COLO829 (cell line): ENCODE measurements around the gene SUSD5.

Experiments used
- DNase-seq: peaks from one replicate; pipeline ENCODE4 v3.0.0; 2012; ENCODE audit warnings: low spot score

Gene SUSD5

DNA sequence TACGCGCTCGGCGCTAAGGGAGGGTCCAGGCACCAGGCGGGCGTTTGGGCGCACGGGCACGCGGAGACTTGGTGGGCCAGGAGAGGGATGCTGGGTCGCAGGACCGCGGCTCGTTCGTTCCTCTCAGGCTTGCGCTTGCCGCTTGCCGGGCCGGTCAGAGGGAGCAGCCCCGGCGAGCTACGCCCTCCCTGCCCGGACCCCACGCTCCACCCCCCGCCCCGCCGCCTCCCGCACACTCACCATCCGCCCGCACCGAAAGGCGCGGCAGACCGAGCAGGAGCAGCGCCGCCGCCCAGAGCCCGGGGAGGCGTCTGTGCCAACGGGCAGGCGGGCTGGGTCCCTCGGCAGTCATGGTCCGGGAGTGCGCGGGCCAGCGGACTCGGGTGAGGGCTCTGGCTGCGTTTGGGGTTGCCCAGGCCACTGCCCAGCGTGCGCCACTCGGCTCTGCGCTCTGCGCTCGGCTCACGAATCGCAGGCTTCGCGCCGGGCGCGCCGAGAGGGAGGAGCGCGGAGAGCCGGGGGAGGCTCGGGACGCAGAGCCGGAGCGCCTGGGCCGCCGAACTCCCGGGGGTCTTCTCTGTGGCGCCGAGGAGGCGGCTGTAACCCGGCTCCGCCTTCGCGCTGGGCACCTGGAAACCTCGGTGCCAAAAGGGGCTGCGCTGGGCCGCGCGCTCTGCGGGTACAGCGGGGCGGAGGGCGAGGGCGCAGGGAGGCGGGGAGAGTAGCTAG, at the start of gene SUSD5:
Gene SUSD5 (minus strand): TSS at position 365 of the 729 bp plus-strand sequence. CDS start 13 bp downstream, at position 352.
- DNase-seq = no peak

DNA sequence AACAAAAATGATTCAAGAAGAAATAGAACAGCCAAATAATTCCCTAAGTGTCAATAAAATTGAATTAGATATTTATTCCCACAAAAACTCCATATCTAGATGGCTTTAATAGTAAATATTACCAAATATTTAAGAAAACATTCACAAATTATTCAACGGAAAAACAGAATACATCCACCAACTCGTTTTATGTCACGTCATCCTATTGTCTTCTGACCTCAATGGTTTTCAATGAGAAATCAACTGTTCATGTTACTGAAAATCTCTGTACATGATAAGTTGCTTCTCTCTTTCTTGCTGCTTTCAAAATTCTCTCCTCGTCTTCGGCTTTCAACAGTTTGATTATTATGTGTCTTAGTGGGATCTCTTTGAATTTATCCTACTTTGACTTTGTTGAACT, 41.5 kb upstream of the SUSD5 start:
- no peak for DNase-seq

DNA sequence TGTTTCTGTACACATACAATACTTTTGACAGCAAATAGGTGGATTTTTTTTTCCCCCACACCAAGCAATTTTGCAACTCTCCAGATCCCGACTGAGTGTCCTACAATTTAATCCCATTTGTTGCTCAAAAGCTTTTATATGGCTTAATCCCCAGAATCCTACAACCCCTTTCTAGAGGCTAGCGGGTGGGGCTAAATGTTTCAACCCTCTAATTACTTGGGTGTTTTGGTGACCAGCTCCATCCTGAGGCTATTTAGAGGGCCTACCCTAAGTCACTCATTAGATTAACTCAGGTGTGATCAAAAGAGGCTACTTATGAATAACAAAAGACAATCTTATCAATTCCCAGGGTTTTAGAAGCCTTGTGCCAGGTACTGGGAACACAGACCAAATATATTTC, 37.6 kb upstream of the SUSD5 start:
- no peak for DNase-seq

DNA sequence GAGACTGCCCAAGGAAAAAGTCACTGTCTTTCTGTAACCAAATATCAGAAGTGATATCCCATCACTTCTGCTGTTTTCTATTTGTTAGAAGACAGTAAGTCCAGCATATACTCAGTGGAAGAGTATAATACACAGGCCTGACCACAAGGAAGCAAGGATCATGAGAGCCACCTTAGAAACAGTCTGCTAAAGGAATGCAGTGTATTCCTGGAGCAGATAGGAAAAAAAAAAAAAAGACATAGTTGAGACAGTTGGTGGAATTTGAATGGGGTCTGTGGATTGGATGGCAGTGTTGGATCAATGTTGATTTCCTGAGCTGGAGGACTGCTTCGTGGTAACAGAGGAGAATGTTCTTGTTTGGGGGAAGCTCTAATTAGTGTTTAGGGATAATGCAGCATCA, 32.1 kb upstream of the SUSD5 start:
- DNase-seq = no peak

DNA sequence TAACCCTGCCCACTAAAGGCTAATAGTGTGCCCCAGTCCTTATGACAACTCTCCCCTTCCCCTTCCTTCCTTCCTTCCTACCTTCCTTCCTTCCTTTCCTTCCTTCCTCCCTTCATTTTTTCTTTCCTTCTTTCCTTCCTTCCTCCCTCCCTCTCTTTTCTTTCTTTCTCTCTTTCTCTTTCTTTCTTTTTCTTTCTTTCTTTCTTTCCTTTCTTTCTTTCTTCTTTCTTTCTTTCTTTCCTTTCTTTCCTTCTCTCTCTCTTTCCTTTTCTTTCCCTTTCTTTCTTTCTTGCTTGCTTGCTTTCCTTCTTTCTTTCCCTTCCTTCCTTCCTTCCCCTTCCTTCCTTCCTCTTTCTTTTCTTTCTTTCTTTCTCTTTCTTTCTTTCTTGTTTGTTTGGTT, 28.2 kb upstream of the SUSD5 start:
- DNase-seq = no peak

DNA sequence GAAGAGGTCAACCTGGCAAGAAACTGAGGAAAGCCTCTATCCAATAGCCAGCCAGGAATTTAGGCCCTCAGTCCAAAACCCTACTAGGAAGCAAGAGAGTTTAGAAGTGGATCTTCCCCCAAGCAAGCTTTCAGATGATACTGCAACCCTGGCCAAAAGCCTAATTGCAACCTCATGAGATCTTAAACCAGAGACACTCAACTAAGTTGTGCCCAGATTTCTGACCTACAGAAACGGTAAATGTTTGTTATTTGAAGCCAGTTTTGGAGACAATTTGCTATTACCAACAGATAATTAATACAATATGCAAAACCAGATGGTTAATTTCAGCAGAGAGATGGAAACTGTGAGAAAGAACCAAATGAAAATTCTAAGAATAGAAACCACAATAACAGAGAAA, 21.7 kb upstream of the SUSD5 start:
- no peak for DNase-seq

DNA sequence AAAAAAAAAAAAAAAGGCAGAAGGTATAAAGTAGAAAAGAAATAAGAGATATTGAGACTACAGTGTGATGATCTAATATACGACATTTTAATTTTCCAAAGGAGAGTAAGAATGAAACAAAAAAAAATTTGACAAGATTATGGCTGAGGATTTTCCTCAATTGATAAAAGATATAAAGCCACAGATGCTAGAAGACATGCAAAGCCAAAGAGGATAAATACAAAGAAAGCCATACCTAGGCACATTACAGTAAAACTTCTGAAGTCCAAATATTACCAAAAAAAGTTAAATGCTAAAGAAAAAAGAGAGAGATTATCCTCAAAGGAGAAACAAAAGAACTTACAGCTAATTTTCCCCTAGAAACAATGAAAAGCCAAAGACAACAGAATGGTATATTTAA, 20.3 kb upstream of the SUSD5 start:
- no peak for DNase-seq

DNA sequence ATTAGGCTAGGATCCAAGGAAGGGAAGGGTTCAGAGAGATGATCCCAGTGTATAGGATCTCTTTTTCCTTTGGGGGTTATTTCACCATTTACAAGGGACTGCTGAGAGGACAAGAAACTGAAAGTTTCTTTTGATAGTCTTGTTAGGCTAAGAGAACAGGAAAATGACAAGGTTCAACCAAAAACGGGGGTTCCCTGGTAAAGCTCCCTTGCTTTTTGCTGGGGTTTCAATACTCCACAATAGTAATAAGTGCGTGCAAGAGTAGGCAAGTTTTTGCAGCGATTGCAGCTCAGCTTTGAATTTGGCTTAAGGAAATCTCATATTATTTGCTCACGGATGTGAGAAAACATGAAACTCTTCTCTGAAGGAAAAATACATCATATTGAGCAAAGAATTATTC, 18.8 kb upstream of the SUSD5 start:
- DNase-seq = no peak

DNA sequence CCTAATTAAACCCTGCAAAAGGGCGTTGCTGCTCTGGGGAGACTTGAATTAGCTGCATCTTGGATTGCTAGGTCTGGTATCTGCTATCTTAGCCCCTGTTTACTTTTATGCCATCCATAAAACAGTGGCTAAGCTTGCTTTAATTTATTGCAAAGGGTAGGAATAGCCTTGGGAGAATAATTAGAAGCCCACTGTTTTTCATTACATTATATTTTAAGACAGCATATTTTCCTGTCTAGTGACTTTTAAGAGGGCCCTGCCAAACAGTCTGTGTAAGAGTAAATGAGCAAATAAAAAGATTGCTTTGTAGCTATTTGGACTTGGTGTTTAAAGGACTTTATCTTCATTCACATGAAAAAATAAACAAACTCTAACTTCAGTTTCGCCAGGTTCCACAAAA, 17.4 kb upstream of the SUSD5 start:
- DNase-seq = no peak

DNA sequence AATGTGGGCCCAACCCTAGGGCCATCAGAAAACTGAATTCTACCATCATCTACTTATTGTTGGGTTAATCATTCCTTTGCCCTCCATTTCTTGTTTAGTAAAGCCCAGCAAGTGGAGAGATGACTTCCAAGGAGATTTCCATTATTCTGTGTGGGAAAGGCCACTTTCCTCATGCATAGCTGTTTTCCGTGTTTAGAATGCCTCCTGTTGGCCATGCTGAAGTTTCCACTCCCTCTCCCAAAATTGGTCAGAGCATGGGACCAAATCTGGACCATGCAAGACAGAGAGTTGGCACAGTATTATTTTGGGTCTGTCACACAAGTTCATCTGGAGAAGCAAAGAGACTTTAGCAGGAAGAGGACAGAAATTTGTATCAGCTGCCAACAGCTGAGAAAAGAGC, 15.3 kb upstream of the SUSD5 start:
- no peak for DNase-seq

DNA sequence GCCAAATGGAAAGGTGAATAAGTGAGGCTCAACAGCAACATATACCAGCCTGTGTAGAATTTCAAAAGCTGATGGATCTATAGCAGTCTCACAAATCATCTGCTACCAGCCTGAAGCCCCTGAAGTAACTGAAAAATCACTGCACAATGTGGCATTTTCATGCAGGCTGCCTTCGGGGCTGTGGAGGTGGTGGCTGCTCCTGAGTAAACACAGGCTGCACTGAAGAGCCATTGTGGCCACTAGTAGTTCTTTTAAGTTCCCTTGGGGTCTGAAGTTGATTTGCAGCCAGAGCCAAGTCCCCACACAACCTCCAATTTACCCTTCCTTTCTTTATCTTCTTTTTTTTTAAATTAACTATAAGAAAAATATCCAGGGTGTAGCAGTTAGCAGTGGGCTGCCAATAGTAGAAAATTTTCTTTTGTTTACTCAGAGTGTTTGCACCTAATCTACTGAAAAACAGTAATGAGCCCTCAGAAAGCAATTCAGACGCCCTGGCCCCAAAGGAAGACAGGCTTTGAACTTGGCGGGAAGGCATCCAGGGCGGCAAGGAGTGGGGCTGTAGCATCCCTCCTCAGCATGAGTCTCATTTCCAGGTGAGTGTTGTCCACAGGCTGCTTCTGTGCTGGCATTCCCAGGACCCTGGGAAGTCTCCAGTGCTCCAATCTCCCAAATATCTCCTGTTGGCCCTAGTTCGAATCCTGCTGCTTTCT, 13.3 kb upstream of the SUSD5 start:
- DNase-seq = peak; percentile 80

DNA sequence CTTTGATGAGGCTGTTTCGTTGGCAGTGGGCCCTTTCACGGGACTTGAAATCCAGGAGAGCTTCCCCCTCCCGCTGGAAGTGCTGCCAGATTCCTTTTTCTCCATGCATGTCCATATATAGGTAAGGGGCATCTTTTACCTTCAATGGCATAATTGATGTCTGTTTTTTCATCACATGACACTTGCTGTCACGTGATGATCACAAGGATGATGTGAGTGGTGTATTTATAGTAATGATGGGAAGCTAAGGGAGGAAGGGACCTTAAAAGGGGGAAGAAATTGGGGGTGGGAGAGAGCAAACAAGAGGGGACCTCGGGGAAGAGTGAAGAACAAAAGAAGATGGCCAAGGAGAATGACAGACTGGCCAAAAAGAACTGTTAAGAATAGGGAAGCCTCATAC, 11.3 kb upstream of the SUSD5 start:
- no peak for DNase-seq

DNA sequence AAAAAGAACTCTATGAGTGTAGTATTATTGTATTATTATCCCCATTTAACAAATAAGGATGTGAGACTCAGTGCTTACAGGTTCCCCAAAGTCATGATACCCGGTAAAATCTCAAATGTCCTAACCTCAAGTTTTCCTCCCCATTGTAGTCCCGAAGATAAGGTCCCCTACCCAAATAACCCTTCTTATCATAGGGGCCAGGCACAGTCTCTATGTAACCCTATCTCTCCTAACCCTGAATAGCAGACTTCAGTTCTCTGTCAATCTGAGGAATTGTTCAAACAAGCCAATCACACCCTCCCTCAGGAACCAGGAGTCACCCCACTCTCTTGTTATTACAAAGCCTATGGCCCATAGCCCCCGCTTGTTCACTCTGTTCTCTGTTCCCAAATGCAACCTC, 10.5 kb upstream of the SUSD5 start:
- no peak for DNase-seq

DNA sequence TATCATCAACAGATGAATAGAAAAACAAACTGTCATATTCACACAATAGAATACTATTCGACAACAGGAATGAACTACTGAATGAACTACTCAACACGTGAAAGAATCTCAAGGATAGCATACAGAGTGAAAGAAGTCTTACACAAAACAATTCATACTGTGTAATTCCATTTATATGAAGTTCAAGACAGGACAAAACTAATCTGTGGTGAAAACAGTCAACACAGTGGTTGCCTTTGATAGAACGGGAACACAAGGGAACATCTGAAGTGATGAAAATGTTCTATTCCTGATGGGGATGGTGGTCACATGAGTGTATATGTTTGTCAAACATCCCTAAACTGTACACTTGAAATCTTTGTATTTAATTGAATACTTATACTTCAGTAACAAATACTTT, 2.6 kb upstream of the SUSD5 start:
- DNase-seq = peak; percentile 42

DNA sequence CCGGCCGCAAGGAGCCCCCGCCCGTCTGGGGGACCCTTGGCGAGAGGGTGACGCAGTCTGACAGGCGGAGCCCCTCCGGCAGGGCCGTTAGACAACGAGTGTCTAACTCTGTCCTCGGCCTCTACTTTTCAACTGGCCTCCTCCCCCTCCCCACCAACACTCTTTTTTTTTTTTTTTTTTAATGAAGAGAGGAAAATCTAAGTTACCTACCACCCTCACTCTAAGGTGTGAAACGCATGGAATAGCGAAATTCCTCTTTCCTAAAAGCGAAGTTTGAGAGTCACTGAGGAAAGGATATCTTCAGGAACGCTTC, 521 bp upstream of the SUSD5 start:
- no peak for DNase-seq

DNA sequence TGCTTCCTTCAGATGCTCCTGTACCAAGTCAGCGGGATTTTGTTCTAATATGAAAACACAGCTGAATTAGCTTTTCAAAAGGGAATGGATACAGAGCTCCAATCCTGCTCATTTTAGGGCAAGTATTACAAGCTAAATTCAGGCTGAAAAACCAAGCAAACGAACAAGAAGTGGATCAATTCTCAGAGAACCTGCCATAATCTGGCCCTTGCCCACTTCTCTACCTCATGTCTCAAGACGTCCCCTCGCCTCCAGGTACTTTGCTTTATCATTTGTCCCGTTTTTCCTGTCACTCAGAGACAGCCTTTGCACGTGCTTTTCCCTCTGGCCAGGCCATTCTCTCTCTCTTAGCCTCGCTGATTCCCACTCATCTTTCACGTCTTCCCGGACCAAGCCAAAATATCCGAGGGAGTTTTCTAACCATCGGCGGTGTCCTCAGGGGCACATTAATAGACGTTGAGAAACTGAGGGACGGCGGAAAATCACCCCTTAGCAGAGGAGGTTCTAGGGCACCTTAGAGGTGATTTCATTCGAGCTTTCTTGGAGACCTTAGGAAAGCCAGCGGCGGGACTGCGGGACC, 654 bp downstream of the SUSD5 start:
- no peak for DNase-seq

DNA sequence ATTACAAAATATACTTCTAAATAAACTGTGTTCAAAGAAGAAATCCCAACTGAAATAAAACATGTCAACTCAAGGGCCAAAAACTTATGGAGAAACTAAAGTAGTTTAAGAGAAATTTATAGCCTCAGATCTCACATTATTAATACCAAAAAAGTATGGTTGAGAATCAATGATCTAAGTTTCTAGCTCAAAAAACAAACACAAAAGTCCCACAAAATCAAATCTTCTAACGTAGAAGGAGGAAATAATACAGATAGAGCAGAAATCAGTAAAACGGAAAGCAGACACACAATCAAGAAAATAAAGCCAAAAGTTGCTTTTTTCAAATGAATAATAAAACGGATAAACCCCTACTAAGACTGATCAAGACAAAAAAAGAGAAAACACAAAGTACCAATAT, 2.9 kb downstream of the SUSD5 start:
- no peak for DNase-seq

DNA sequence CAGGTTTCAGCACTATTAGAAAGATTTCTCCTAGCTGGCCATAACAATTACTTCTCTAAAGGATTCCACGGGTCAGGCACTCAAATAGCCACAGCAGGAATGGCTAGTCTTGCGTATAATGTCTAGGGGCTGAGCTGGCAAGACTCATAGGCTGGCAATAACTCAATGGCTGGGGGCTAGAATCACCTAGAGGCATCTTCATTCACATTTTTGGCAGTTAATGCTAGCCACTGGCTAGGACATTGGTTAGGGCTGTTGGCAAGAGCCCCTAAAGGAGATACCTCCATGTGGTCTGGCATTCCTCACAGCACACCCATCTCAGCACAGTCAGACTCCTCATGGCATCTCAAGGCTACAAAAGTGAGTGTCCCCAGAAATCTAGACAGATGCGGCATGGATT, 6.2 kb downstream of the SUSD5 start:
- DNase-seq = no peak

DNA sequence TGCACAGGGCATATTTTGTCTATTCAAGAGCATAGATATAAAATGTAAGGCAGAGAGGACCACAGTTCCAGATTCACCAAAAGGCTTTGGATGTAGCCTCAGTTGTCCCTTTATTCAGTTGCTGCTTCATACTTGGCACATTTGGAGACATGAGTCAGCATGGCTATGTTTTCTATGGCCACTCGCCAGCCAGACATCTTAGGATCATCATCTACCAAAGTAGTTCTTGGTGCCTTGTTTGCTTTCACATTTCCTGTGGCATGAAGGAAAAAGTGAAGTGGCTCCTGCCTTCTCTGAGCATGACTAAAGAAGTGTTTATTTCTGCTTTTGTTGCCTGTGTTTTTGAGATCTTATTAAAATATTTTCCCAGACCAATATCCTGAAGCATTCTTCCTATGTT, 7.2 kb downstream of the SUSD5 start:
- DNase-seq = peak; percentile 82

DNA sequence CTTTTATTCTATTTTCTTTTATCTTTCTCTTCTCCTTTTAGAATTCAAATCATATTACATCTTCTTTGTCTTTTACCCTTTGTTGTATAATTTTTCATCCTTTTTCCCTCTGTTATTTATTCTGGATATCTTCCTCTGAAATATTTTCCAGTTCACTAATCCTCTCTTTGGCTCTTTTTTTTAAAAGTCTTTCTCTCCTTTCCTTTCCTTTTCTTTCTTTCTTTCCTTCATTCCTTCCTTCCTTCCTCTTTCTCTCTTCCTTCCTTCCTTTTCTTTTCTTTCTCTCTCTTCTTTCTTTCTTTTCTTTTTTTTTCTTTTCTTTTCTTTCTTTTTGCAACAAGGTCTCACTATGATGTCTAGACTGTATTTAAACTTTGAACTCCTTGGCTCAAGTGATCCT, 9.3 kb downstream of the SUSD5 start:
- no peak for DNase-seq

DNA sequence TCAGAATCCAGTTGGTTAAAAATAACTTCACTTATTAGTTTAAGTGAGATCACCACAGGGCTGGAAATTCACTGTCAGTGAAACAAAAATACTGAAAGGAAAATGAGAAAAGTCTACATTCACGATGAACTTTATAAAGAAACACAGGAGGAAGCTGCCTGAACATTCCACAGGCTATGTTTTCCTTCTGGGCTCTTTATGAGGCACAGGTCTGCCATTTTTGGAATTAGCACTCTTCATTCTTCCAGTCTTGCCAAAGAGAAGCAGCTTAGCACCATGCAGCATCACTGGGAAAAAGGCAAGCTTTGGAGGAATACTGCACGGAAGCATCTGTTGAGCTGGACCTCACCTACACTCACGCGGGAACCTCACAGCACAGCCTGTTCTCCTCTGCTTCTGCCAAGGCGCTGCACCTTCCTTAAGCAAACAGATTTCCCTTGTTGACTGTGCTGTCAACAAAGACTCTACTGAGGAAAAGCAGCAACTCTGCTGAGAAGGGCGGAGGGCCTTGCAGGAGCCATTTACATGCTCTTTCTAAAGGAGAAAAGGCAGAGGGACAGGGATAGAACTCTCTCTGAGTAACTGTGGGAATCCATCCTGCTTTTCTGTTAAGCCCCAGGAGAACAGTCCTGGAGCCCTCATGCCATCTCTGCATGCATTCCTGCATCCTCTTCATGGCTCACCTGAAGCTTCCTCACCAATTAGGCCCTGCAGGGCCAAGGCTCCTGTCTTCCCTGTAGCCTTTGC, 15.7 kb downstream of the SUSD5 start:
- no peak for DNase-seq

DNA sequence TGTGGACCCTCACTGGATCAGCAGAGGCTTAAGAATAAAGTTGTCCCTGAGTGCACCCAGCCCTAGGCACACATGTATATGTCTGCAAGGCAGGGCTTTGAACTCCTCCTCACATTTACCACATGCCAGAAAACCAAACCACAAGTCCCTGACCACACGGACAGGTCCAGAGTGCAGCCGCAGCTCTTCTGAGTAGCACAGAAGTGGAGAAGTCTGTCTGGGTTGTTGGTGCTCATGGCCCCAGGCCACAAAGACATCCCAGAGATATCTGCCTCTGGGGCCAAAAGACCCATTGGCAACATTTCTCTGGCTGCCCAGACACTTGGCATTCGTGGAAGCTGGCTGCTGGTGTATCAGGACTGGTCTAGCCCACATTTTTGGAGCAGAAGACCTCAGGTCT, 17.4 kb downstream of the SUSD5 start:
- DNase-seq = no peak

DNA sequence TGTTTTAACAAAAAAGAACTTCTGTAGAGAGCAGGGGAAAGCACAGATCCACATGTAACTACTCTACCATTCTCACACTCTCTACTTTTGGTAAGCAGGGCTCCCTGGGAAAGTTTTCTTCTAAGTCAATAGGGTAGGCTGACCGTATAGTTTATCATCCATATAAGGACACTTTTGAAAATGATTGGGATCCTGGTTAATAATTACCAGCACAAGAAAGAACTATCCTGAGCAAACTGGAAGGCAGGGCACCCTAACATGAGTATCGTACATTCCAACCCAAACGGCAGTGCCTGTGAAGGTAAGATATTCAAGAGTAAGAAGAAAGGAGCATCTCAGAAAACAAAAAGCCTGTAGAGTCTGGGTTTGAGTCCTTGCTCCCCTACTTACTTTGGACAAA, 22.1 kb downstream of the SUSD5 start:
- DNase-seq = no peak
